Measurements from ENCODE around the gene IMP3. TPM values are rescaled to one million over a fixed set of nuclear protein-coding genes. Genes with fewer than 3 reads are reported as not detected.
A peak's percentile ranks its signal among the peaks of the same experiment; 100 is the strongest.

IMP3 gene
- total and polyA plus RNA-seq, 9 of the 15 experiments (the other 6 are each of a cell fraction or from before 2014, with no cell fraction given) = 14.5 to 160 (median 74.4) TPM

DNA sequence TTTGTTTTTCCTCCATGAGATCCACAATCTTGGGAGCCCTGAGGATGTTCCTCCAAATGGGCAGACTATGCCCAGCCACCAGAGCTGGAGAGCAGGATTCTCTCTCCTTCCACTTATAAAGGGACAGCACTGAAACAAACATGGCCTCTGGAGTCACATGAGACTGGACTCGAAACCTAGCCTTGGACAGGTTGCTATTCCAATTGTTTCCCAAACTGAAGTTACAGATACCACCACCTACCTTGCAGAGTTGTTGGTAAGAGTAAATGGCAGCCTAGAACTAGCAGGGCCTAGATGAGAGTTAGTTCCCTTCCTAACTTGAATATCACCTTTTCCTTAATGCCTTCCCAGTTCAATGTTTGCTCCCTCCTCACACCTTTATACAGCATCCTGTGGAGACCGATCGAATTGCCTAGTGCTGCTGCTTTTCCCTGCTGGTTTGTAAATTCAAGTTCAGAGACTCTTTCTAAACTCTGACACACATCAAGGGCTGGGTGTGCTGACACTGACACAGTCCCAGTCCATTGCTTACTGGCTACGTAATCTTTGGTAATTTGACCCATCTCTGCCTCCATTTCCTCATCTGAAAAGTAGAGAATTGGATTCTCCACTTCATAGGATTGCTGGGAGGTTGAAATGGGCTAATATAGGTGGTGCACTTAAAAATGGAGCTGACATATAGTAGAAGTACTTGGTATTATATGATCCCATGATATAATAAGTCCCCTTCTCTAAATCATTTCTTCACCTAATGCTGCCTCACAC lies 2.6 kb downstream of the IMP3 start (continued):
- TF ChIP-seq, protein P1, sequence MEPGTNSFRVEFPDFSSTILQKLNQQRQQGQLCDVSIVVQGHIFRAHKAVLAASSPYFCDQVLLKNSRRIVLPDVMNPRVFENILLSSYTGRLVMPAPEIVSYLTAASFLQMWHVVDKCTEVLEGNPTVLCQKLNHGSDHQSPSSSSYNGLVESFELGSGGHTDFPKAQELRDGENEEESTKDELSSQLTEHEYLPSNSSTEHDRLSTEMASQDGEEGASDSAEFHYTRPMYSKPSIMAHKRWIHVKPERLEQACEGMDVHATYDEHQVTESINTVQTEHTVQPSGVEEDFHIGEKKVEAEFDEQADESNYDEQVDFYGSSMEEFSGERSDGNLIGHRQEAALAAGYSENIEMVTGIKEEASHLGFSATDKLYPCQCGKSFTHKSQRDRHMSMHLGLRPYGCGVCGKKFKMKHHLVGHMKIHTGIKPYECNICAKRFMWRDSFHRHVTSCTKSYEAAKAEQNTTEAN (CRISPR knock-in tag; IDR thresholded peaks at IDR 0.05) = 0 out of 2 replicates have a peak, but pooled peaks have one; percentile 46
- TF ChIP-seq KAT2B (IDR thresholded peaks at IDR 0.05; ENCODE audit: low read depth, low read length) (no peak), PHB (CRISPR knock-in tag; IDR thresholded peaks at IDR 0.05) (no peak), RNF2 (IDR thresholded peaks at IDR 0.05) (no peak), ZNF644 (tag; IDR thresholded peaks at IDR 0.05; ENCODE audit: low read depth) (no peak), ZNF445 (CRISPR knock-in tag; IDR thresholded peaks at IDR 0.05; ENCODE audit: low read depth) (no peak), EWSR1 (IDR thresholded peaks at IDR 0.05; ENCODE audit: borderline replicate concordance, low read depth, partially characterized antibody) (no peak), POLR3A (IDR thresholded peaks at IDR 0.05; ENCODE audit: borderline replicate concordance, extremely low read depth, insufficient read depth, insufficient read length) (no peak), RBBP5 (IDR thresholded peaks at IDR 0.05; ENCODE audit: borderline replicate concordance, insufficient read depth, low read length, poor library complexity, severe bottlenecking) (no peak), TRIM28 (IDR thresholded peaks at IDR 0.05) (no peak), MCM2 (IDR thresholded peaks at IDR 0.05; ENCODE audit: low read depth) (no peak)
- TF ChIP-seq, protein P2, sequence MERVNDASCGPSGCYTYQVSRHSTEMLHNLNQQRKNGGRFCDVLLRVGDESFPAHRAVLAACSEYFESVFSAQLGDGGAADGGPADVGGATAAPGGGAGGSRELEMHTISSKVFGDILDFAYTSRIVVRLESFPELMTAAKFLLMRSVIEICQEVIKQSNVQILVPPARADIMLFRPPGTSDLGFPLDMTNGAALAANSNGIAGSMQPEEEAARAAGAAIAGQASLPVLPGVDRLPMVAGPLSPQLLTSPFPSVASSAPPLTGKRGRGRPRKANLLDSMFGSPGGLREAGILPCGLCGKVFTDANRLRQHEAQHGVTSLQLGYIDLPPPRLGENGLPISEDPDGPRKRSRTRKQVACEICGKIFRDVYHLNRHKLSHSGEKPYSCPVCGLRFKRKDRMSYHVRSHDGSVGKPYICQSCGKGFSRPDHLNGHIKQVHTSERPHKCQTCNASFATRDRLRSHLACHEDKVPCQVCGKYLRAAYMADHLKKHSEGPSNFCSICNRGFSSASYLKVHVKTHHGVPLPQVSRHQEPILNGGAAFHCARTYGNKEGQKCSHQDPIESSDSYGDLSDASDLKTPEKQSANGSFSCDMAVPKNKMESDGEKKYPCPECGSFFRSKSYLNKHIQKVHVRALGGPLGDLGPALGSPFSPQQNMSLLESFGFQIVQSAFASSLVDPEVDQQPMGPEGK (CRISPR knock-in tag; IDR thresholded peaks at IDR 0.05; ENCODE audit: borderline replicate concordance) = no peak
- TF ChIP-seq, protein P3, sequence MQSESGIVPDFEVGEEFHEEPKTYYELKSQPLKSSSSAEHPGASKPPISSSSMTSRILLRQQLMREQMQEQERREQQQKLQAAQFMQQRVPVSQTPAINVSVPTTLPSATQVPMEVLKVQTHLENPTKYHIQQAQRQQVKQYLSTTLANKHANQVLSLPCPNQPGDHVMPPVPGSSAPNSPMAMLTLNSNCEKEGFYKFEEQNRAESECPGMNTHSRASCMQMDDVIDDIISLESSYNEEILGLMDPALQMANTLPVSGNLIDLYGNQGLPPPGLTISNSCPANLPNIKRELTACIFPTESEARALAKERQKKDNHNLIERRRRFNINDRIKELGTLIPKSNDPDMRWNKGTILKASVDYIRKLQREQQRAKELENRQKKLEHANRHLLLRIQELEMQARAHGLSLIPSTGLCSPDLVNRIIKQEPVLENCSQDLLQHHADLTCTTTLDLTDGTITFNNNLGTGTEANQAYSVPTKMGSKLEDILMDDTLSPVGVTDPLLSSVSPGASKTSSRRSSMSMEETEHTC (IDR thresholded peaks at IDR 0.05) = no peak
- TF ChIP-seq, protein P4, sequence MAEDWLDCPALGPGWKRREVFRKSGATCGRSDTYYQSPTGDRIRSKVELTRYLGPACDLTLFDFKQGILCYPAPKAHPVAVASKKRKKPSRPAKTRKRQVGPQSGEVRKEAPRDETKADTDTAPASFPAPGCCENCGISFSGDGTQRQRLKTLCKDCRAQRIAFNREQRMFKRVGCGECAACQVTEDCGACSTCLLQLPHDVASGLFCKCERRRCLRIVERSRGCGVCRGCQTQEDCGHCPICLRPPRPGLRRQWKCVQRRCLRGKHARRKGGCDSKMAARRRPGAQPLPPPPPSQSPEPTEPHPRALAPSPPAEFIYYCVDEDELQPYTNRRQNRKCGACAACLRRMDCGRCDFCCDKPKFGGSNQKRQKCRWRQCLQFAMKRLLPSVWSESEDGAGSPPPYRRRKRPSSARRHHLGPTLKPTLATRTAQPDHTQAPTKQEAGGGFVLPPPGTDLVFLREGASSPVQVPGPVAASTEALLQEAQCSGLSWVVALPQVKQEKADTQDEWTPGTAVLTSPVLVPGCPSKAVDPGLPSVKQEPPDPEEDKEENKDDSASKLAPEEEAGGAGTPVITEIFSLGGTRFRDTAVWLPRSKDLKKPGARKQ (CRISPR knock-in tag; IDR thresholded peaks at IDR 0.05) = no peak
- TF ChIP-seq, protein P5, sequence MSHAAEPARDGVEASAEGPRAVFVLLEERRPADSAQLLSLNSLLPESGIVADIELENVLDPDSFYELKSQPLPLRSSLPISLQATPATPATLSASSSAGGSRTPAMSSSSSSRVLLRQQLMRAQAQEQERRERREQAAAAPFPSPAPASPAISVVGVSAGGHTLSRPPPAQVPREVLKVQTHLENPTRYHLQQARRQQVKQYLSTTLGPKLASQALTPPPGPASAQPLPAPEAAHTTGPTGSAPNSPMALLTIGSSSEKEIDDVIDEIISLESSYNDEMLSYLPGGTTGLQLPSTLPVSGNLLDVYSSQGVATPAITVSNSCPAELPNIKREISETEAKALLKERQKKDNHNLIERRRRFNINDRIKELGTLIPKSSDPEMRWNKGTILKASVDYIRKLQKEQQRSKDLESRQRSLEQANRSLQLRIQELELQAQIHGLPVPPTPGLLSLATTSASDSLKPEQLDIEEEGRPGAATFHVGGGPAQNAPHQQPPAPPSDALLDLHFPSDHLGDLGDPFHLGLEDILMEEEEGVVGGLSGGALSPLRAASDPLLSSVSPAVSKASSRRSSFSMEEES (CRISPR knock-in tag; IDR thresholded peaks at IDR 0.05) = no peak
